ENCODE measurements around the gene ST3GAL6.
A peak's percentile ranks its signal among the peaks of the same experiment; 100 is the strongest.

DNA sequence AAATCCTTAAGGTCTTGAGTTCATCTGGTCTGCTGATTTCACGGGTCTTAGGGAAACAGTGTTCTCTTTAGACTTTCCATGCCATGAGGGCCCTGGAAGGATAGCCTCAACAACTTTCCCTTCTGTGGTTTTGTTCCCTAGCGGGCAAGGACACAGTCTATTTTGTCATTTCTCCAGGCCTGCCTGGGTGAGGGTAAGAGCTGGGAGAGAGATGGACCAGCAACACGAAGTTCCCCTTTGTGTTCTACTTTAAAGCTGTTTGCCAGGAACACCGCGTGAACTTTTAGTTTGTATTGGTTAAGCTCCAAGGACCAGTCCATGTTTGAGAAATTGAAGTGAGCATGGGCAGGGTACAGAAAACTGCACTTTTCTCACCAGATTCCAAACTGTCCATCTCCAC lies 20.9 kb downstream of the ST3GAL6 start:
- TF ChIP-seq EP300 (IDR thresholded peaks at IDR 0.05; ENCODE audit: low read depth in 2 of 2, low read length in 2 of 2) (peak in 1 of 2 experiments; percentile 11; a peak in 1 of 4 replicates), EP300 (CRISPR knock-in tag; IDR thresholded peaks at IDR 0.05; ENCODE audit: borderline replicate concordance) (no peak), ZNF33B (CRISPR knock-in tag; IDR thresholded peaks at IDR 0.05) (no peak), SP140L (CRISPR knock-in tag; IDR thresholded peaks at IDR 0.05; ENCODE audit: borderline replicate concordance) (no peak), FIP1L1 (IDR thresholded peaks at IDR 0.05; ENCODE audit: borderline replicate concordance, insufficient read depth, low read depth, low read length) (no peak), CBX2 (IDR thresholded peaks at IDR 0.05; ENCODE audit: low read depth, low read length) (no peak), CBX2 (CRISPR knock-in tag; IDR thresholded peaks at IDR 0.05; ENCODE audit: low read depth) (no peak), POLR2A (IDR thresholded peaks at IDR 0.05; ENCODE audit: insufficient read depth in 1 of 2, low read depth in 2 of 2, low read length in 2 of 2) (no peak), MYC (CRISPR knock-in tag; IDR thresholded peaks at IDR 0.05; ENCODE audit: borderline replicate concordance) (no peak), MBNL3 (CRISPR knock-in tag; conservative IDR thresholded peaks at IDR 0.05) (no peak)
- TF ChIP-seq, protein P1, sequence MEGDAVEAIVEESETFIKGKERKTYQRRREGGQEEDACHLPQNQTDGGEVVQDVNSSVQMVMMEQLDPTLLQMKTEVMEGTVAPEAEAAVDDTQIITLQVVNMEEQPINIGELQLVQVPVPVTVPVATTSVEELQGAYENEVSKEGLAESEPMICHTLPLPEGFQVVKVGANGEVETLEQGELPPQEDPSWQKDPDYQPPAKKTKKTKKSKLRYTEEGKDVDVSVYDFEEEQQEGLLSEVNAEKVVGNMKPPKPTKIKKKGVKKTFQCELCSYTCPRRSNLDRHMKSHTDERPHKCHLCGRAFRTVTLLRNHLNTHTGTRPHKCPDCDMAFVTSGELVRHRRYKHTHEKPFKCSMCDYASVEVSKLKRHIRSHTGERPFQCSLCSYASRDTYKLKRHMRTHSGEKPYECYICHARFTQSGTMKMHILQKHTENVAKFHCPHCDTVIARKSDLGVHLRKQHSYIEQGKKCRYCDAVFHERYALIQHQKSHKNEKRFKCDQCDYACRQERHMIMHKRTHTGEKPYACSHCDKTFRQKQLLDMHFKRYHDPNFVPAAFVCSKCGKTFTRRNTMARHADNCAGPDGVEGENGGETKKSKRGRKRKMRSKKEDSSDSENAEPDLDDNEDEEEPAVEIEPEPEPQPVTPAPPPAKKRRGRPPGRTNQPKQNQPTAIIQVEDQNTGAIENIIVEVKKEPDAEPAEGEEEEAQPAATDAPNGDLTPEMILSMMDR (CRISPR knock-in tag; IDR thresholded peaks at IDR 0.05), result no peak
- TF ChIP-seq, protein P2, sequence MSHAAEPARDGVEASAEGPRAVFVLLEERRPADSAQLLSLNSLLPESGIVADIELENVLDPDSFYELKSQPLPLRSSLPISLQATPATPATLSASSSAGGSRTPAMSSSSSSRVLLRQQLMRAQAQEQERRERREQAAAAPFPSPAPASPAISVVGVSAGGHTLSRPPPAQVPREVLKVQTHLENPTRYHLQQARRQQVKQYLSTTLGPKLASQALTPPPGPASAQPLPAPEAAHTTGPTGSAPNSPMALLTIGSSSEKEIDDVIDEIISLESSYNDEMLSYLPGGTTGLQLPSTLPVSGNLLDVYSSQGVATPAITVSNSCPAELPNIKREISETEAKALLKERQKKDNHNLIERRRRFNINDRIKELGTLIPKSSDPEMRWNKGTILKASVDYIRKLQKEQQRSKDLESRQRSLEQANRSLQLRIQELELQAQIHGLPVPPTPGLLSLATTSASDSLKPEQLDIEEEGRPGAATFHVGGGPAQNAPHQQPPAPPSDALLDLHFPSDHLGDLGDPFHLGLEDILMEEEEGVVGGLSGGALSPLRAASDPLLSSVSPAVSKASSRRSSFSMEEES (CRISPR knock-in tag; IDR thresholded peaks at IDR 0.05), result no peak
